HG03439 (cell line): Measurements from ENCODE around the gene NKX3-2.
A peak's percentile ranks its signal among the peaks of the same experiment; 100 is the strongest.

Source experiments
- ATAC-seq: cut with Tn5 transposase; IDR thresholded peaks from one replicate; pipeline ENCODE4 v1.9.1; 2021; ENCODE audit warnings: mild to moderate bottlenecking, moderate library complexity; ENCODE audit not compliant: unreplicated experiment

Gene NKX3-2

GRCh38 chr4:13534344-13535063 lies 9.8 kb downstream of the NKX3-2 start:
- no peak for ATAC-seq

- no peak for ATAC-seq
These were observed 10.5 kb downstream of the NKX3-2 start for GRCh38 chr4:13533670-13534343.

- no peak for ATAC-seq
These were observed 12.7 kb downstream of the NKX3-2 start for GRCh38 chr4:13531625-13531998.

- no peak for ATAC-seq
These were observed 13.3 kb downstream of the NKX3-2 start for GRCh38 chr4:13530823-13531624.

GRCh38 chr4:13529128-13529919 lies 15.0 kb downstream of the NKX3-2 start:
- ATAC-seq: no peak

GRCh38 chr4:13528821-13529127 lies 15.5 kb downstream of the NKX3-2 start:
- ATAC-seq: no peak

- peak; percentile 88 for ATAC-seq
These were observed 16.1 kb downstream of the NKX3-2 start for GRCh38 chr4:13527981-13528820.

- ATAC-seq: no peak
These were observed 16.9 kb downstream of the NKX3-2 start for GRCh38 chr4:13527192-13527980.

- no peak for ATAC-seq
These were observed 17.6 kb downstream of the NKX3-2 start for GRCh38 chr4:13526658-13527057.

- no peak for ATAC-seq
These were observed 18.6 kb downstream of the NKX3-2 start for GRCh38 chr4:13525606-13526281.

- ATAC-seq: no peak
These were observed 19.6 kb downstream of the NKX3-2 start for GRCh38 chr4:13524504-13525243.

- no peak for ATAC-seq
These were observed 20.5 kb downstream of the NKX3-2 start for GRCh38 chr4:13523591-13524503.

GRCh38 chr4:13523105-13523477 lies 21.2 kb downstream of the NKX3-2 start:
- ATAC-seq: no peak

GRCh38 chr4:13522282-13523104 lies 21.8 kb downstream of the NKX3-2 start:
- ATAC-seq: no peak

GRCh38 chr4:13521047-13521446 lies 23.3 kb downstream of the NKX3-2 start:
- ATAC-seq: no peak

GRCh38 chr4:13516315-13516860 lies 27.9 kb downstream of the NKX3-2 start:
- ATAC-seq: no peak
